GM21367 (cell line): ENCODE data around the gene AGPS.
"Not testable (repeated sequence)": the region's sequence is repeated elsewhere in the genome, so short reads cannot be mapped to it uniquely, and the experiment has no call there.

Experiments
- ATAC-seq: cut with Tn5 transposase; IDR thresholded peaks from one replicate; pipeline ENCODE4 v1.9.1; 2021; ENCODE audit not compliant: unreplicated experiment

The AGPS gene

DNA sequence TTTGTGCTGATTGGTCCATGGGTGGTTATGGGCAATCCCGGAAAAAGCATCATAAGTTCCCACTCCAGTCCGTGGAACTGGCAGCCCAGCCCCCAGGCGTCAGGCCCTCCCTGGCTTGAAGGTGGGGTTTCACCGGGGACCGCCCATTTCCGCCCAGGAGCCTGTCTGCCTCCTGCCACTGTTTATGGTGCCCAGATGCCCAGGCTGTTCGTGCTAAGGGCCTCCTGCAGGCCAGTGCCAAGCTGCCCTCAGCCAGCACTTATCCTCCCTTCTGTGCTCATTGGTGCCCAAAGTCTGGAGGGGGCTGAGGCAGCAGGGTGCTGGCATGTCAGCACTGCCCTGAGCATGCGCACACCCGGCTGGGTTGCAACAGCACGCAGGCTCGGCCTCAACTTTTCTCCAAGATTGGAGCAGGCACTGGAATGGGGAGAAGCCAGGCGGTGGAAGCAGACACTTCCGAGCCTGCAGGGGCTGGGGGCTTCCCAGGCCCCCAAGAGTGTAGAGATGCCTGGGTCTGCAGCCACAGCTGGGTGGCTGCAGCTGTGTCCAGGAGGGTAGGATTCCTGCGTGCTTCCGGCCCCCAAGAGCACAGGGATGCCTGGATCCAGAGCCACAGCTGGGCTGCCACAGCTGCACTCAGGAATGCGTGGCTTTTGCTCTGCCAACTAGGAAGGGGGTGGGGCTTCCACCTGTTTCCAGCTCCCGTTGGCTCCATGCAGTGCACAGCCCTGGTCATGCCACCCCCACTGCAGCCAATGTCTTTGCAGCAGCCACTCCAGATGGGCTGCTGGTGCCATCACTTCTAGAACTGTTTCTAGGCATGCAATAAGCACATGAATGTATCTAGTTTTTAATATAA, 74.0 kb downstream of the AGPS start:
- ATAC-seq: no peak

DNA sequence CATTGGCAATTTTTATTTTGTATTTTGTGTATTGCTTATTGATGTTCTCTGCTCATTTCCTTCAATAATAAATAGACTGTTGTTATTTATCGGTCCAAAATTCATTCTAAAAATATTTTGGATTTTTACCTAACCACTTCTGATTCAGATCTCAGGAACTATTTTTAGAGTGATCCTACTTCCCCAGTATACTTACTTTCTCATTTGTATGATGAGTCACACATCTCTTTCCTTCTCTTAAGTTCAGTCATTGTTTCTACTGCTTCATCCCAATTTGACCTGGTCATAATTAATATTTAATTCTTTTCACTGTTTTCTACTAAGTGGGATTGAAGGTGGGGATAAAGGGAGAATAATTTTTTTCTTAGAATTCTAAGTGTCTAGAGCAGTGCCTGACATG, 75.1 kb downstream of the AGPS start:
- ATAC-seq: no peak

DNA sequence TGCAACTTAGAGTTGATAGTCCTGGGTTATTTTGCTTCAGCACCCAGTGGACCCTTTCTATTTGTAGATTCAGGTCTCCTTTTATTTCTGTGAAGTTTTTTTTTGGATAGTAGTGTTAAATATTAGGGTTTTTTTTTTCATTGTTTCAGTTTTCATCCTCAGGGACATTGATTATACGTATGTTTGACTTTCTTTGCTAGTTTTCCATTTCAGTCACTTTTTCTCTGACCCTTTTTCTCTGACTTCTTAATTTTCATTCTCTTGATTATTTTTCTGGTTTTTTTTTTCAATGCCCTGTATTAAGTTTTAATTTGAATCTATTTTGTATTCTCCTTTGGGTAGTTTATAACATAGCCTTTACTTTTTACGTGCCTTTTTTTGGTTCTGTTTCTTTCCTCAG, 79.4 kb downstream of the AGPS start:
- no peak for ATAC-seq

DNA sequence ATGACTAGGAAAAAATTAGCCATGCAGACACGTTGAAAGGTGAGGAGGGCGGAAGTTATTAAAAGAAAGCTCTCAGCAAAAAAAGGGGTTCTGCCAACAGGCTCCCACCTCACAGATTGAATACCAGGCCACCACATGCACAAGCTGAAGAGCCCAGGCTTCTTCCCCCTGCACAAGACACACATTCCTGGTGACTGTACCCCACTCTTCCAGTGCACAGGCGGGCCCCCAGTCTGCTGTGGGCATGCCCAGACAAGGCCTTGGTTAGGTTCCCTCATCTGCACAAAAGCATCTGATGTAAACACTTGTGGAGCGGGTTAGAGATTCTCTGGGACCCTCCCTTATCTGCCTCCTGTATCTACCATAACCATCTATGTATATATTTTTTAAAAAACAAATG, 81.7 kb downstream of the AGPS start:
- ATAC-seq: no peak

DNA sequence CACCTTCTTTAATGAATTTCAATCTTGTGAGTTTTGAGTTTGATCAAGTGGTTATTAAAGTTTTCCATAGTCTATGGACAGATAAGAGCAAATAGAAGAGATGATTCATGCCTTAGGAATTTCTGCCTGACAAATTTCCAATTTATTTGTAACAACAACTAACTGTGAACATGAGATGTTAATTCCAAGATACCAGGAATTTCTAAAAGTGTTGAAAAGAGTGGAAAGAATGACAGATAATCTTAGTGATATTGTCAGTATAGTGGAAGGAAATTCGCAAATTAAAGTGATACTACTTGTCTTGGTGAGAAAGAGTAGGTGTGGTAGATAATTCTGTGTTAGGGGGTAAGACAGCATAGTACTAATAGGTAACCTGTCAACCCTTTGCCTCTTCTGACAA, 82.4 kb downstream of the AGPS start:
- ATAC-seq: no peak

DNA sequence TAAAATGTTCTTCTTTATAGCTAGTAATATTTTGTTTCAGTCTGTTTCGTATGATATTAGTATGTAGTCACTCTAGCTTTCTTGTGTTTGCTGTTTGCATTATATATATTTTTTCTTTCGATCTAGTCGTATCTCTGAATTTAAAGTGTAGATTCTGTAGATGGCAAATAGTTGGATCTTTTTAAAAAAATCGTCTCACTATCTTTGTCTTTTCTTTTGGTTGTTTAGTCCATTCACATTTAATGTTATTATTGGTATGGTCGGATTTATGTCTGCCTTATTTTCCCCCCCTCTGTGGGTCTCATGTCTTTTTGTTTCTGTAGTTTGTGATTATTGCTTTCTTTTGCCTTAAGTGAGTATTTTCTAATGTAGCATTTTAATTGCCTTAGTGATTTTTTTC, 84.3 kb downstream of the AGPS start:
- ATAC-seq: no peak

DNA sequence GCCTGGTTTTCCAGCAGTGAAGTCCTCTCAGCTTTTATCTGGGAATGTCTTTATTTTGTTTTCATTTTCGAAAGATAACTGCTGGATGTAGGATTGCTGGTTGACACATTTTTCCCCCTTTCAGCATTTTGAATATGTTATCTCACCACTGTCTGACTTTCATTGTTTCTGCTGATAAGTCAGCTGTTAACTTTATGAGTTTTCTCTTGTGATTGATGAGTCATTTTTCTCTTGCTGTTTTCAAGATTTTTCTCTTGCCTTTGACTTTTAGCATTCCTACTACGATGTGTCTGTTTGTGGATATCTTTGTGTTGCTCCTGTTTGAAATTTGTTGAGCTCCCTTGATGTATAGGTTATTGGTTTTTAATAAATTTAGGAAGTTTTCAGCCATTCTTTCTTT, 85.5 kb downstream of the AGPS start:
- ATAC-seq: no peak

DNA sequence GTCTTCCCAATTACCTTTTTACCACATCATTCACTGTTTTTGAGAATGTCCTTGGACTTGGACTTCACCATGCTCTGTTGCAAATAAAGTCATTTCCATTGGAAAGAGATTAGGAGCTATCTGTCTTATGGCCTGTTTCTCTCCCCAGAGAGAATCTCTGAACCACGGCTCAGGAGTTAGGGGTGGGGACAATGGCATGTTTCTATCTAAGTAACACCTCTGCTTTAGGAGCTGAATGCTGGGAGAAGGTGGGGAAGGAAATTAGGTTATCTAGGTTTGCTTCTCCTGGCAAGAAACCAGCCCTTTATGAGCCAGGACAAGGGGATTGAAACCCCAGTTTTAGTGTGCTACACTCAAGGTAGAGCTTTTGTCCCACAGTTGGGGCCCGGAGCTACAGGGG, 86.3 kb downstream of the AGPS start:
- no peak for ATAC-seq

DNA sequence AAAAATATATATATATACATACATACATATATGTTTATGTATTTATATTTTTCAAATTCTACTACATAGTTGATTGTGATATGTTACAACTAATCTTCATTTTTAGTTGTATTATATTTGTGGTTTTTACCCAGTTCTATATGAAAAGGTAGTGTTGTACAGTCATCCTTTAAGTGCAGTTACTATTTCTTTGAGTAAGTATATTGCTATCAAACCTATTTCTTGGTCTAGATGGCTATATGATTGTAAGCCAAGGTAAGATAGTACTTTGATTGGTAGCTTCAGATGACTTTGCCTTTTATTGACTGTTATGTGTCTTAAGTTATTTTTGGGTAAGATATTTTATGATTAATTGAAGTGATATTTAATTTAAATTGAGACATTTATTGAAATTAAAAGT, 89.6 kb downstream of the AGPS start:
- no peak for ATAC-seq

DNA sequence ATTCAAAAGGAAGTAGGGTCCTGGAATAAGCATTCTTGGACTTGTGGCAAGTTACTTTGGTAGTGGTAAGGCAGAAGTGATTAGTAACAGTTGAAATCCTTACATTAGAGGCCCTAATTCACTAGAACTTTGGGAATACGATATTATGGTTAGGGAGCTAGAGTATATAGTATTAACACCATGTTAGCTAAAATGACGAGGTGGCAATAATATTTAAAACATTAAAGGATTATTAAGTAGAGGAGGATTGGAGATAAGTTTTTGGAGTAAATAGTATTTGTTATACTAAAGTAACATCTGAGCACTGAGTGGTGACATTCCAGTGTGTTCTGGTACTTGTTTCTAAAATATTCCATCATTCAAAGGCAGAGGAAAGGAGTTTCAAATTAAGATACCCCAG, 91.0 kb downstream of the AGPS start:
- ATAC-seq: no peak

DNA sequence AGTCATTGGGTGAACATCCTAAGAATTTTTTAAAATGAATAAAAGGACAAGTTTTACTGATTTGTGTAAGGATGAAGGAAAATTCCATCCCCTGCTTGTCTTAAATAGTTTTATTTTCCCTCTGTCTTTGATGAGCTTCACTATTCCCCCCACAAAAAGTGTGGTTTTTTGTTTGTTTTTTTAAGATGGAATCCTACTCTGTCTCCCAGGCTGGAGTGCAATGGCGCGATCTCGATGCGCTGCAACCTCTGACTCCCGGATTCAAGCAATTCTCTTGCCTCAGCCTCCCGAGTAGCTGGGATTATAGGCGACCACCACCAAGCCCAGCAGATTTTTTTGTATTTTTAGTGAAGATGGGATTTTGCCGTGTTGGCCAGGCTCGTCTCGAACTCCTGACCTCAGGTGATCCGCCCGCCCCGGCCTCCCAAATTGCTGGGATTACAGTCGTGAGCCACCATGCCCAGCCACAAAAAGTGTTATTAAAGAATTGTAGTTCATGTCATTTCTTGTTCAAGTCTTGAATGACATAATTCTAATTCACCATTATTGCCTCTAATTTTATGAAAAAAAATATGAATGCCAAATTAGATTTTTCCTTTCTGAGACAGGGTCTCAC, 91.7 kb downstream of the AGPS start:
- no peak for ATAC-seq

DNA sequence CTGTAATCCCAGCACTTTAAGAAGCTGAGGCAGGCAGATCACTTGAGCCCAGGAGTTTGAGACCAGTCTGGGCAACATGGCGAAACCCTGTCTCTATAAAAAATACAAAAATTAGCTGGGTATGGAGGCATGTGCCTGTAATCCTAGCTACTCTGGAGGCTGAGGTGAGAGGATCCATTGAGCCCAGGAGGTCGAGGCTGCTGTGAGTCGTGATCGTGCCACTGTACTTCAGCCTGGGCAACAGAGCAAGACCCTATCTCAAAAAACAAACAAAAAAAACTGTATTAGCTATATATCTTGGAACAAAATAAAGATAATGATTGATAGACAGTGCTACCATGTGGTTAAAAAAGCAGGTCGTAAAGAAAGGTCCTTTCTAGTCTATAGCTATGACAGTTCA, 93.1 kb downstream of the AGPS start:
- ATAC-seq: not testable (repeated sequence)

DNA sequence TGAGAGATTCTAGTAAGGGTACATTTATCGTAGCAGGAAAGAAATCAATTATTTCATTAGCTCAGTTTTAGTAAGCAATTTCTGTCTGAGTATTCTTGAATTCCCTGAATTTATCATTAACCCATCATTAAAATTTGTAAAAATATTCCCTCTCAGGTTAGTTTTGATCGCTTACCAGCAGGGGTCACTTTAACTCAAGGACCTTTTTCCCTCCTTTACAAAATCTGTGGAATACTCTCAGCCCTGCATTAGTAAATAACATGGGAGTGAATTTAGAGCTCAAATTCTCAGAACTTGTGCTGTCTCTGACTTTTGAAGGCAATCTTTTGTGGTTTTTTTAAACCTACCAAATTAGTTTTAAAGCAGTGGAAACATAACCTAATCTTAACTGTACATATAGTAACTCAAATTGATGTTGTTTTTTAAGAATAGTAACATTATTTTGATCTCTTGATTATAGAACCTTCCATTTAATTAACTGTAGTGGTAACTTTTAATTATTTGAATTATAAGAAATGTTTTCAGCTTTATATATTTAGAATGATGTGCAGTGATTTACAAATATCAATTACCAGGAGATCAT, 97.2 kb downstream of the AGPS start:
- no peak for ATAC-seq

DNA sequence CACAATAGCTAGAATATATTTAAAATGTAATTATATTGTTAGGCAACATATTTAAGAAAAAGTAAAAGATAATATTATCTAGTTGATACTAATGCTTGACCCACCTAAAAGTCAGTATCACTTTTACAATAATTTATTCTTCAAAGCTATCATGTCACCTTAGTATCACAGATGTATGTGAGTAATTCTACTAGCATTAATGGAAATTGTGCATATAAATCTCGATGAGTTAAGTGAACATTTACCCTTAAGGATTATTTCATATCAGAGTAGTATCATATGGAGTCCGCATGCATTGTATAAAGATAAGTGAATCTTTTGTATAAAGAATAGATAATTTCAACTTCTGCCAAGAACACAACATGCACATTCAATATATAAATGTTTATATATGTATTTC, 103.4 kb downstream of the AGPS start:
- no peak for ATAC-seq

DNA sequence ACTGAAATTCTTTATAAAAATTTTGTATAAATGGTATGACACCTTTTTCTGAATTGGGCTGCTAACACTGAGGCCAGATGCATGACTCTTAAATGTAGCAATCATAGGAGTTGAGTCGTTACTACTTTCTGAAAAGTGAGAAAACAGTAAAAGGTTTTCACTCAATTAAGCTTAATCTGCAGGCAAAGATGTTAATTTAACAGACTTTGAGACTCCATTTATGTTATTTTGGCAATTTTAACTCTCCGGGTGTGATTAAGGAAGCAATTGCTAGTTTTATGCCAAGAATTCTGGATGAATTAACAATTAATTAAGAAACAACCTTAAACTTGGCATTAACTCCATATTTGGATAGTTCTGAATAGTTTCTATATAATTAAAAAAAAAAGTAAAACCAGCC, 104.3 kb downstream of the AGPS start:
- ATAC-seq: no peak

DNA sequence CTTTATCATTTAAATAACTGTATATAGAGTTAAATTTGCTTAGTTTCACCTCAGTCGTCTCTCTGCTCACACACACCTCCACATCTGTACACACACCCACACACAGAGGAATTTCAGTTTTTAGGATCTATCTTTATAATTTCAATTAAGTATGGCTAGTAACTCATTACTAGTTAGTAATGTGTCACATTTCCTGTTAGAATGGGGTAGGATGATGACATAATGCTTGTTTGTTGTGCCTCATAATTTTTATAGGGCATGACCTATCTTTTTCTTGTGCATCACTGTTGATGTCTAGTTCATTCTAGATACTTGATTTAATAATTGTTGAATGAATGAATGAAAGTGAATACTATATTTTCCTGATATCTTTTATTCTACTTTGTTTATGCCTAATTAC, 108.6 kb downstream of the AGPS start:
- no peak for ATAC-seq

DNA sequence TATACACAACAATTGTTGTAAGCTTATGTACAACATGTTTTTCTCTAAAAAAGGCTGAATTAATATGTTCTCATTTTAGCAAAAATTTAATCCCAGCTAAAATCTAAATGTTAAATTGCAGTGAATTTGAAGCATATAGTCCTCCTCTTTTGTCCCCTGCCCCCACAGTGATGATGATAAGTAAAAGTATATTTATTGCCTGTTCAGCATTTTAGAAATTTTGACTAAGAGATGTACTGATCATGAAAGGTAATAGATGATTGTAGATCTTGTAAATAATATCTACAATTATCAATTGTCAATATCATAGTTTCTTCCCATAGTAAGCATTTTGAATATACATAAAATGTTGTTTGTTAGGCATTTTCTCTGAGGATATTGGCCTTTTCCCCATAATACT, 113.9 kb downstream of the AGPS start:
- ATAC-seq: no peak

DNA sequence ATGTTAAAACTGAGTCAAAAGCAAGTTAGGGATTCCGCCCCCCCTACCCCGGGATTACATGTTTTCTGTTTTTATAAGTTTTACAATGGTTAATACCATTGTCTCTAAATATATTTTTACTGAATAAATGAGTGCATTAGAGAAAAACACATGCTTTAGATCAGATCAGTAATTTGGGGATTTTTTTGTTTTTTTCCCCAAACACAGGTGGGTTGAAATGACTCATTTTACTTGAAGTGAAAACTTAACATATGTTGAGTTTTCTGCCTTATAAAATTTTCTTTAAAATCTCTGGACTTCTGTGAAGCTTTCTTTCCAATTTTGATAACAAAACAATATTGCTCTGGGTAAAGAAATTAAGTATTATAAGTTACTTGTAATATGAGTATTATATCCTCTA, 114.4 kb downstream of the AGPS start:
- no peak for ATAC-seq

DNA sequence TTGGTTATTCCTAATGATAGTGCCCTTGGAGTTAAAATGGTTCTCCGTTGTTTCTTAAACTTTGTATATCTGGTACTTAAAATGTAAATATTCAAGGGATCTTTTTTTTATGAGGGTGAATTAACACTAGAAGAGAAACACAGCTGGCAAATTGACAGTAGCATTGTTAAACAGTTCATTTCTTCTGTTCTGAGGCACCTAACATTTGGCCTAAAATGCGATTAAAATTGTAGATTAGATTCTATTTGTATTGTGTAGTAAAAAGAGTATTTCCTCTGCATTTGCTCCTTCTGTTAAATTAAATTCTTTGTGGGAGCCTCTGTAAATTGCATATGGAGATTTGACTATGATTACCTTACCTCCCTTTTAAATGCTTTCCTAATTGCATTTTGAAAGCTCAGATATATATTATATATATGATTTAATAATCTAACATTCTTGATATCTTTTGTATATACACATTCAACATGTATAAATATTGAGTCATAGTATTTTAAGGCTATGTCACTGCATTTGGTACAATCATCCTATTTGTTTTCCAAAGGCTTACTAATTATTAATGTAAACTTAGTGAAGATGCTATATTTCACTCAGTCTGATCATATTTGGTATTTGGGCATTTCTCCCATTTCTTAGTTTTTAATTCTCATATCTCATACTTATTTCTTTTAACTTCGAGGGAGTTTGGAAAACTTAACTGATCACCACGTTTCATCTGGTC, 124.4 kb downstream of the AGPS start:
- no peak for ATAC-seq

DNA sequence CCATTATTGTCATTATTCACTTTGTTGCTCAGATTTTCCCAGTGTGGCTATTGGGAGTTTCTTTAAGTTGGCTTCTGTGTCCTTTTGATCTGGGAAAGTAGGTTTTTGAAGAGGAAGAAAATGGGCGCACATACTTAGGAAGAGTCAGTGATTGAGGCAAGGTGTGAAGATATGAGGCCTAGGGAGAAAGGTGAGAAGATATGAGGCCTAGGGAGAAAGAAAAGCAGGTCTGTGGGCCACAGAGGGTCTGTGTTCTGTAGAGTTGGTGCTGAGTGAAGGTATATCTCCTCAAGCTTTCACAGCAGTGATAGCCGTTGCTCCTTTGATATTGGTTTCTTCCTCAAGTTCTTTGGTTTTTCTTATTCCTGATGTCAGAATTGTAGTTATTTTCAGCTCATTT, 126.2 kb downstream of the AGPS start:
- no peak for ATAC-seq

DNA sequence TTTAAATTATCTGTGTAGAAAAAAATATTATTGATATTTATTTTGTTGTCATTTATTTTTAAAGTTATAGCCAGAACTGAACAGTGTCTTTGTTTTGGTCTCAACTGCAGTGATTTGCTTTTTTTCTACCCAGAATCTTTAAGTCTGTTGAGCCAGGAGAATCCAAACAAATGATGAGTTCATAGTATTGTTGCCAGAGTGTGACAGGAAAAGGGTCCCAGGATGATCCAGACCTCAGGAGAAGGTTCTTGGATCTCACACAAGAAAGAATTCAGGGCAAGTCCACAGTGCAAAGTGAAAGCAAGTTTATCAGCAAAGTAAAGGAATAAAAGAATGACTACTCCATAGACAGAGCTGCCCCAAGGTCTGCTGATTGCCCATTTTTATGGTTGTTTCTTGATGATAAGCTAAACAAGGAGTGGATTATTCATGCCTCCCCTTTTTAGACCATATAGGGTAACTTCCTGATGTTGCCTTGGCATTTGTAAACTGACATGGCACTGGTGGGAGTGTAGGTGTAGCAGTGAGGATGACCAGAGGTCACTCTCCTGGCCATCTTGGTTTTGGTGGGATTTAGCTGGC, 127.1 kb downstream of the AGPS start:
- ATAC-seq: no peak
